ENCODE data around the gene NEURL1.

DNA sequence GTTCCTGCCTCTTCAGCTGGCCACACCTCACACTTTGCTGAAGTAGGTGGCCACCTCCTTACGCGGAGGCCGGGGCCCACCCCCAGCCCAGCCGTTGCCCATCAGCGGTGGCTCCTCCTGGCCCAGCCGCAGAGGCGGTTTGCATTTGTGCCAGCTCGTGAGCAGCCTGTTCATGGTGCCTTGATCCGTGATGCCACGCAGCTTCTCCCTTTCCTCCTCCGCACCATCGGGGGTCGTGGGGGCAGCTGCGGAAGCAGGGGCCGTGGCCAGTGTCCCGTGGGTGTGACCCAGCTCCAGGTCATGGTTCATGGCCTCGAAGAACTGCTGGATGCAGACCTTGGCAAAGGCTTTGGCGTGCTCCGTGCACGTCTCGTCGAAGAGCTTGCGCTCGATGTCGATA lies 38.3 kb upstream of the NEURL1 start:
- TF ChIP-seq ZNF274 (IDR thresholded peaks at IDR 0.05; ENCODE audit: low read depth, low read length), result no peak
- TF ChIP-seq YY1 (IDR thresholded peaks at IDR 0.05; ENCODE audit: insufficient read depth, insufficient read length), result no peak
- TF ChIP-seq SUZ12 (IDR thresholded peaks at IDR 0.05; ENCODE audit: extremely low read depth, insufficient read depth, insufficient read length), result no peak
